PC-3 (cell line): ENCODE measurements around the gene B4GALT5.

Experiments used
- CTCF ChIP-seq: fragments of 300-600 bp; sonication (generic); conservative IDR thresholded peaks from 2 replicates; pipeline ENCODE4 v1.5.1; 2017; ENCODE audit warnings: antibody characterized with exemption, low read depth, mild to moderate bottlenecking, low read length
- EZH2 ChIP-seq: fragments of 300-600 bp; sonication (generic); IDR thresholded peaks from one replicate; pipeline ENCODE4 v1.6.1; 2017; ENCODE audit warnings: antibody characterized with exemption, mild to moderate bottlenecking, low read length; ENCODE audit not compliant: unreplicated experiment
- EZH2phosphoT487 ChIP-seq: fragments of 300-600 bp; sonication (generic); IDR thresholded peaks from 2 replicates; pipeline ENCODE4 v1.6.1; 2018; ENCODE audit warnings: mild to moderate bottlenecking, antibody characterized with exemption, low read length, borderline replicate concordance

- TF ChIP-seq CTCF (no peak), EZH2 (no peak), EZH2phosphoT487 (no peak)
Observed at GRCh38 chr20:49595346-49595745, 118.3 kb downstream of the B4GALT5 start.
